GM21825 (cell line): Measurements from ENCODE around the gene ABCA13.
"Not testable (repeated sequence)": the region's sequence is repeated elsewhere in the genome, so short reads cannot be mapped to it uniquely, and the experiment has no call there.

Experiments
- ATAC-seq: cut with Tn5 transposase; IDR thresholded peaks from one replicate; pipeline ENCODE4 v1.9.1; 2021; ENCODE audit warnings: mild to moderate bottlenecking, moderate library complexity; ENCODE audit not compliant: unreplicated experiment

Gene ABCA13

DNA sequence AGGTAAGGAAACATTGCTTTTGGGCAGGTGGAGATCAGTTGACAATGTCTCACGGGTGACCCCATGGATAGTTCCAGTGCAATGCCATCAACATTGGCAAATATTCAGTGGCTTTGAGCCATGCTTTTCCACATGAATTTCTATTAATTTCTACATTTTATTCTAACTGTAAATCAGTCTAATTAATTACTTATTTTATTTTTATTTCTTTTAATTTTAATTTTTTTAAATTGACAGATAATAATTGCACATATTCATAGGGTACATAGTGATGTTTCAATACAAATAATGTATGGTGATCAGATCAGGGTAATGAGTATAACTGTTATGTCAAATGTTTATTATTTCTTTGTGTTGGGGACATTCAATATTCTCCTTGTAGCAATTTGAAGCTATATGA is 3.8 kb downstream of the ABCA13 start:
- ATAC-seq: no peak

DNA sequence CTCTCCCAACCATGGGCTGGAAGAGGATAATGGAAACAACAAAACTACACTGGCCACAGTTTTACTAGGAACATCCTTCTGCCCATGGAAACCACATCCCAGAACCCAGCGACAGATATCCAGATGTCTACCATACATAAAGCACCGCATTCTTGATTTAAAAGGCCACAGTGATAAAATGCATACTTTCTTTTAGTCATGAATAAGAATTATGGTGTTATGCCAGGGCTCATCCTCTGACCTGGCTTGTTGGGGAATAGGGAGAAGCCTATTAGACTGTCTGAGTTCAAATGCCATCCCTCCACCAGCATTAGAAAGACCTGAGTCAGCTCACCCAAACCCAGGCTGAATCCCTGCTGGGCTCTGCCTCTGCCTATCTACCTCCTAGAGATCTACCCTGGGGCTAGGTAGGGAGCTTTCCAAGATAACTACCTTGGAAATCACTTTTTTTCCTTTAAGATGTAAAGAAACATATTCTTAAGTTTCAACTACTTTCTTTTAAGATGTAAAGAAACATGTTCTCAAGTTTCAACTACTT is 5.2 kb downstream of the ABCA13 start:
- ATAC-seq: no peak

DNA sequence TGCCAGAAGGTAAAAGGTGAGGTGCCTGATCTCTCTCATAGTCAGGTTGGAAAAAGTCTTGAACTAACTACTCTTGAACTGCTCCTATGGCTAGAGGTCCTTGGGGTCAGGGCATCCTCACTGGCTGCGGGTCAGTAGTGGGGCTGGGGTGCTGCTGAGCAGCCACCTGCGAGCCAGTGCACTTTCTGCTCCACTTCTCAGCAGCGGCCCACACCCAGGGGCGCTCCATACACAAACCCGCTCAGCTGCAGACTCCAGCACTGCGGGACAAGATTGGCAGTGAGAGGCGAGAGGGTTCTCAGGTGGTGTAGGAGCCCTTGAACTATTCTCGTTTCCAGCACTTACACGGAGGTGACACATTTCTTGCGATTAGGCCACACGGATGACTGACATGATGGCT is 6.0 kb downstream of the ABCA13 start:
- no peak for ATAC-seq

DNA sequence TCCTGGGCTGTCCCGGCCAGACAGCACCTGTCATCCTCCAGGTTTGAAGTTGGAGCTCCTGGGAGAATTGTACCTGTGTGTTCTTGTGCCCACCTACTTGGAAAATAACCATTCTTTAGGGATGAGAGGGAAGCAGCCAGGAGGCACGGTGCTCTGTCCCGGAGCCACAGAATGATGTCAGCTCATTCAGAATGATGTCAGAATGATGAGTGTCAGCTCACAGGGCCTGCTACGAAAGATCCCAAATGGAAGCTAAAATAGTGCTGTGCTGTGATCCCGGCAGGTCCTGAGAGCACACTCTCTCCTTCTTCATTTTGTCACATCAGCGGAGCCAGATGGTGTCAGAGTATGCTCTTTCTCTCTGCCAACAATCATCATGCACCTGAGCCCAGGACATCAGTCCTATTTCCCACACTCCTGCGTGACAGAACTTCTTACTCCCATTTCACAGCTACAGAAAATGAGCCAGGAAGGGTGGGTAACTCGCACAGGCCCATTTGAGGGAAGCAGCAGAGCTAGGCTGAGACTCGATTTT is 8.3 kb downstream of the ABCA13 start:
- no peak for ATAC-seq

DNA sequence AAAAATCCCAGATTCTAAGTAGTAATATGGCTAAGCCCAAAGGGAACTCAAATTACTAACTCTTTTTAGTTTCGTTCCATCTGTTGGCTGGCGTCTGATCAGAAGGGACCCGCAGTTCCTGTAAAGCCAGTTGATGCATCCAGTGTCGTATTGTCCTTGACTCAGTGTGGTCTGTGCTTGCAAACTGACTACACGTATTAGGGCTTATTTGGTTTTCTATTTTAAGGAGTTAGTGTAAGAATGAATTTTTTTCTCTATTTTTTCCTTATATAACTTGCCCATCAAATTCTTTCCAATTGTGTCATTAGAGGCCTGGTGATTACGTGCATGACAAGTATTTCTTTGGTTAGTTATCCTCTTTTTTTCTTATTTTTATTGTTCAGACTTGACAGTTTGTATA is 9.7 kb downstream of the ABCA13 start:
- no peak for ATAC-seq

DNA sequence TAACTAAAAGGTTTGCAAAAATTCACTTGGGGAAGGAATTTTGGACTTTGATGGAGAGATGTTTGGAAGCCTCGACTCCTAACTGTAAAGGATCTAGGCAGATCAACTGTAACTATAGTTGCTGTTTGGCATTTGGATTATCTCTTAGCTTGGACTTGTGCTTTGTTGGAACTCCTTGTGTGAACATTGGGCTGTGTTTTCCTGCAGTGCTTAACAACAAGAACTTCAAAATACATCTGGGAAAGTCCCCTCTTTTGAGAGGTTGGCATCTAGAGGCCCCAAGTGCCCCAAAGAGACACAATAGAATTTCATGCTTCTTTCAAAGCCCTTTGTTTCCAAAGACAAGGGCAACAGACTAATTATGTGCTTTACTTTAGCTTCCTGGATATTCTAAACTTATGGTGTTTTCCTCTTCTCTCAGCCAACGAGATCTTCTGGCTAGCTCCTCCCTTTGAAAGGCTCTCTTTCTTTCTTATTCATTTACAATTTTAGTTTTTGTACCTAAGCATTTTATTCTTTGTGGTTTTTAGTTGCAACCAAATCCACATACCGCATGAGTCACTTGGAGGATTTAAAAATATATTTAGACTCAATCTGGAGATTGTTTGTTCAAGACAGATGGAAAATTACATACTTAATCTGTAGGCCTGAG is 11.6 kb downstream of the ABCA13 start:
- ATAC-seq: no peak

DNA sequence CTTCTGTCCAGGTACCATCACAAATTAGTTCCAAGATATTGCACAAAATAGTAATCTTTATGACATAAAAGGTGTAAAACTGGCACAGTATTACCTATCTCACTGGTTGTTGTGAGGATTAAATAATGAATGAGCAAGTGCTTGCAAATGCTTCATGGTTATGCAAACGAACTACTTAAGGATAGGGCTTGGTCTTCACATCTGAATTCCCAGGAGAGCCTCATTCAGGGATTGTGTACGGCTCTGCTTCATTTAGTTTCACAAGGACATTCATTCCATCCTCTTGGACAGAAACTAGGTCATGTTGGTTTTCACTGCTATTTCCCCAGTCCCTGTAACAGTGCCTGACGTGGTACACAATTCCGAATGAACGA is 12.1 kb downstream of the ABCA13 start:
- no peak for ATAC-seq

DNA sequence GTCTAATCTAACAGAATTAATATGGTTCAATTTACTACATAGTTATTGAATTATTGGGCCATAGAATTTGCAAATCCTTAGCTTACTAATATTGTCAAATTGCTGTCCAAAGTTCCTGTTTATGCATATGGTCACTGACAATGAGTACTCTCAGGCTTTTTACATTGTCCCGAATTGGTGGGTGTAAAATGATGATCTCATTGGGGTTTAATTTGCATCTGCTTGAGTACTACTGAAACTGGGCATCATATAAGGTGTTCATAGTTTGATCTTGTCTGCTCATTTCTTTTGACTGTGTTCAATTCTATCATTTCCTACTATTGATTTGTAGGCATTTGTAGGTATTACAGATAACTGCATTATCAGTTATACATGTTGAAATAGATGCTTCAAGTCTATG is 12.7 kb downstream of the ABCA13 start:
- ATAC-seq: no peak

DNA sequence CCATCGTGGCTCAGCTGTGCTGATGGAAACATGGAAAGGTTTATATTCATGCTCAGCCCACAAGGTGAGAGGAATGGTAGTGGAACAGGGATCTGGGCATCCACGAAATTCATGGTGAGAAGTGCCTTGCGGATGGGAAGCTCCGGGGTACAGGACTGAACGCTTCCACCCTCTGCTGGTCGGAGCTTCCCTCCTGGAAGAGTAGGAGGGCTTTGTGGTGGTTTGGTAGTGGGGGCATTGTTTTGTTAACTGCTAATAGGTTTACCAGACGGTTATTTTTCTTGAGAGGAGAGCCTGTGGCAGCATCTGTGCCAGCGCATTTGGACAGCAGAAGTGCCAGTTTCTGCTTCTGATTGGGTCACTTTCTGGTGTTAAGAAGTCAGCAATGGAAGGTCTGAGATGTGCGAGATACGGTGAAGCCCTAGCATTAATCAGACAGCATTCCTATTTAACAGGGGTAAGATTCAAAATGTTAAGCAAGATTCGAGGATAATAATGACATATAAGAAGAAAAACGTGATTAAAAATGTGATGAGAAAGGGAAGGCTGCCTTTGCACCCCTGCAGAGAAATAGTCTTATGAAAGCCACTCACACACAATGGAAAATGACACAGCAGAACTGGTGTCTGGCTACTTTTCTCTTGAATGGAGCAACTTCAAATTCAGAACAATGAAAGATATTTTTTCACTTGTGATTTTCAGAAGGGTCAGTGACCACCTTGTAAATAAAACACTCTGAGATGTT is 17.7 kb downstream of the ABCA13 start:
- ATAC-seq: no peak

DNA sequence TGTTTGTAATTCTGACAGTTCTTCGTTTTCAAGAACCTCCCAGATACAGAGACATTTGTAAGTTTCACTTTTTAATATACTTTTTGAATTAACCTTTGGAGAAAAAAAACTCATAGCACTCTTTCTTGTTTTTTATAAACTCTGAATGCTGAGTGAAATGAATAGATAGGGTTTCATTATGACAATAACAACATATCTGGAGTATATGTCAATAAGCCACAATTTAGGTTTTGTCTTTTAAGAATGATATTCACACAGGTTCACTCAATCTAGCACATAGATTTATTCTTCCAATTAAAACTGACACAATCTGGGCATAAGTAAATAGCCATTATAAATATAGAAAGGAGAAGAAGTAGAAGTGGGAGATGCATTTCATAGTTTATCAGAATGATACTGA is 21.7 kb downstream of the ABCA13 start:
- ATAC-seq: no peak

DNA sequence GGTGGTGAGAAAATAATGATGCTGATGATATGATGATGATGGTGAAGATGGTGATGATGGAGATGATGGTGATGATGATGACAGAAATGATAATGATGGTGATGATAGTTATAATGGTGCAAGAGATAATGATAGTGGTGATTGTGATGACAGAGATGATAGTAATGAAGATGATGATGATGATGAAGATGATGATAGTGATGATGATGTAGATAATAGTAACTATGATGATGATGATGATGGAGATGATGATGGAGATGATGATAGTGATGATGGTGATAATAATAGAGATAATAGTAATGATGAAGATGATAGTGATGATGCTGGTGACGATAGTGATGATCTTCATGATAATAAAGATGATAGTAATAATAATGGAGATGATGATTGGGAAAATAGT is 22.2 kb downstream of the ABCA13 start:
- no peak for ATAC-seq

DNA sequence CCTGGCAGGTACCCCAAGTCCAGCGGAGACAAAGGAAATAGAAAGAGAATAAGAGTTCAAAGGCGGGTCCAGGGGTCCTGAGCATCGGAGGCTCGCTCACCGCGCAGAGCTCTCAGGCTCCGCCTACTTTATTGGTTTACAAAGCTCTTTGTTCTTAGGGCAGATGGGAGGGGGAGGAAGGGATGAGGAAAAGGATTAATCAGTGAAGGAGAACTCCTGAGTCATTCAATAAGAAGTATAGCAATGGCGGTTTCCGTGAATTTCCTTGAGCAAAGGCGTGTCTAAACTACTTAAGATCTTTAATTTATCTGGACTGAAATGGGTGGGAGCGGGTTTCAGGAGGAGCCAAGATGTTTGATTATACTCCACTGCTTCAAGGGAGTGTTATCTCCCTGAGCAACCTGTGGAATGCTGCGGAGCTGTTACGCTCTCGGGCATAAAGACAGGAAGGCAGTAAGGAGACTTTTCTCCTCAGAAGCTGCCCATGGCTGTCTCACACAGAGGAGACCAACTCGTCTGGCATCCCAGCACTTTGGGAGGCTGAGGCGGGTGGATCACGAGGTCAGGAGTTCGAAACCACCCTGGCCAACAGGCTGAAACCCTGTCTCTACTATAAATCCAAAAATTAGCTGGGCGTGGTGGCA is 29.8 kb downstream of the ABCA13 start:
- ATAC-seq: not testable (repeated sequence)

DNA sequence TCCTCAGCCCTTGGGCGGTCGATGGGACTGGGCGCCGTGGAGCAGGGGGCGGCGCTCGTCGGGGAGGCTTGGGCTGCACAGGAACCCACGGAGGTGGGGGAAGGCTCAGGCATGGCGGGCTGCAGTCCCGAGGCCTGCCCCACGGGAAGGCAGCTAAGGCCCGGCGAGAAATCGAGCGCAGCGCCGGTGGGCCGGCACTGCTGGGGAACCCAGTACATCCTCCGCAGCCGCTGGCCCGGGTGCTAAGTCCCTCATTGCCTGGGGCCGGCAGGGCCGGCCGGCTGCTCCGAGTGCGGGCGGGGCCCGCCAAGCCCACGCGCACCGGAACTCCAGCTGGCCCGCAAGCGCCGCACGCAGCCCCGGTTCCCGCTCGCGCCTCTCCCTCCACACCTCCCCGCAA is 31.7 kb downstream of the ABCA13 start:
- ATAC-seq: not testable (repeated sequence)

DNA sequence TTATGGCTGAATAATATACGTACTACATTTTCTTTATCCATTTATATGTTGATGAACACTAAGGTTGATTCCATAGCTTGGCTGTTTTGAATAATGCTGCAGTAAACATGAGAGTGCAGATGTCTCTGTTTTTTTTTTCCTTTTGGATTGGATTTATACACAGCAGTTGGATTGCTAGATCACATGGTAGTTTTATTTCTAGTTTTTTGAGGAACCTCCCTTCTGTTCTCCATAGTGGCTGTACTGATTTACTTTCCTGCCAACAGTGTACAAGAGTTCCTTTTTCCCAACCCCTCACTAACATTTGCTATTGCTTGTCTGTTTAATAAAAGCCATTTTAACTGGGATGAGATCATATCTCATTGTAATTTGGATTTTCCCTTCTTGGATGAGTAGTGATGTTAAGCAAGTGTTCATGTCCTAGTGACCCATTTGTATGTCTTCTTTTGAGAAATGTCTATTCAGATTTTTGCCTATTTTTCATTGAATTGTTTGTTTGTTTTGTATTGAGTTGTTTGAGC is 36.0 kb downstream of the ABCA13 start:
- ATAC-seq: no peak

DNA sequence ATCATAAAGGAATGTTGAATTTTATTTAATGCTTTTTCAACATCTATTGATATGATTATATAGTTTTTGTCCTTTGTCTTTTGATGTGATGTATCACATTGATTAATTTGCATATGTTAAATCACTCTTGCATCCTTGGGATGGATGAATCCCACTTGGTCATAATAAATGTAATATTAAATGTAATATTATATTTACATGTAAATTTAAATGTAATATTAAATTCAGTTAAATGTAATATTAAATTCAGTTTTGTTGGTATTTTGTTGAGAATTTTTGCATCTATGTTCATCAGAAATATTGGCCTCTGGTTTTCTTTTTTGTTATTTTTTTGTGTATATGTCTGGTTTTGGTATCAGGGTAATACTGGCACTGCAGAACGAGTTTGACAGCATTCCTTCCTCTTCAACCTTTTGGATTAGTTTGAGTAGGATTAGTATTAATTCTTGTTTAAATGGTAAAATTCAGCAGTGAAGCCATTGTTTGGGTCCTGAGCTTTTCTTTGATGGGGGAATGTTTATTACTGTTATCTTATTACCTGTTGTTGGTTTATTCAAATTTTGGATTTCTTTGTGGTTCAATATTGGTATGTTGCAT is 37.8 kb downstream of the ABCA13 start:
- ATAC-seq: no peak

DNA sequence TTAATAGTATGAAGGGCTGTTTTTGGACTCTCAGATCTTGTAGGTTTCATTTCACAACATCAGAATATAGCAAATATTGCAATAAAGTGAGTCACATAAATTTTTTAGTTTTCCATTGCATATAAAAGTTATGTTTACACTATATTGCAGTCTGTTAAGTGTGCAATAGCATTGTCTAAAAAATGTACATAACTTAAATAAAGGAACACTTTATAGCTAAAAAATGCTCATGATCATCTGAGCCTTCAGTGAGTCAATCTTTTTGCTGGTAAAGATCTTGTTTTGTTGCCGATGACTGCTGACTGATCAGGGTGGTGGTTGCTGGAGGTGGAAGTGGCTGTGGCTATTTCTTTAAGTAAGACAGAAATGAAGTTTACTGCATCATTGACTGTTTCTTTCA is 42.0 kb downstream of the ABCA13 start:
- ATAC-seq: no peak

DNA sequence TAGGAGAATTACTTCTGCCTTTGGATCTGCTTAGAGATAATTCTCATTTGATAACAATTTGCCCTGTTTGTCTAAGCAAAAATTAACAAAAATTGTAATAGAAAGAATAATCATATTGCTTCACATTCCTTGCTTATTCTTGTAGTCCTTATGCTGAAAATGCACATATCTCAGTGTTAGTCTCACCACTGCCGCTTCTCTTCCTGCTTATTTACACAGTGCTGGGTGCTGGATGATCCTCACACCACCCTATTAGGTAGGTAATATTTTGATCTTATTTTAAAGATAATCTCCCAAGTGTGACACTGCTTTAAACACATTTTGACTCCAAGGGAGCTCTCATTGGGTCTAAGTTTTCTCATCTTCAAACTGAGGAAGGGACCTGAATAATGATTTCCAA is 46.0 kb downstream of the ABCA13 start:
- ATAC-seq: no peak

DNA sequence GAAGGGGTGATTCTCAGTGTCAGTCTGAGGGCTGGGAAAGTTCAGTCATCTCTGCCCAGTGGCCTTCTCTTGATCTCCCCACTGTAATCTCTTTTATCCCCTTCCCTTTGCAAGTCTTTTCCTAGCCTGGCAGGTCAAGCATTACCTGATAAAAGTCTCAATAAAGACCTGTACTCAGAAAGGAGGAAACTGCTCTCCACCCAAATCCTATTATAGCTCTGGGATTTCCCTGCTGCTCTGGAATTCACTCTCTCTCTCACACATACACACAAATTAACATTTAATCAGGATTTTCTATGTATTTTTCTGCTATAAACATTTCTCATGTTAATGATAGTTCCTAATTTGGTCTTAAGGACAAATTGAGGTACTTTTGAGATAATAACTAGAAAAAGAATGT is 46.5 kb downstream of the ABCA13 start:
- ATAC-seq: no peak

DNA sequence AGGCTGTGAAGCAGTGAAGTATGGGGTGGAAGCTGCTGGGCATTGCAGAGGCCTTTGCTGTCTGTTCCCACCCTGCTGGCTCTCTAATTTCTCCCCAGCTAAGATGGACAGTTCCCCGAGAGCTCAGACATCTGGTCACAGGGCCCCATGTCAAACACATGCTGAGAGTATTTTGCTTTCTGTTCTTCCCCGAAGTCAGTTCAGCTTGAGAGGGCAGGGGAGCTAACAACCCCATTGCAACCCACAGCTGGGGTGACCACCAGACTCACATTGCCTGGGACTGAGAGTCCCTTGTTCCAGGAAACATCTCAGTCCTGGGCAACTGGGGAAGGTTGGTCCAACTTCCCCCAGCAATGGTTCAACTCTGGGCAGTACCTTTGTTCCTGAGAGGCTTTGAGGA is 52.8 kb downstream of the ABCA13 start:
- ATAC-seq: no peak

DNA sequence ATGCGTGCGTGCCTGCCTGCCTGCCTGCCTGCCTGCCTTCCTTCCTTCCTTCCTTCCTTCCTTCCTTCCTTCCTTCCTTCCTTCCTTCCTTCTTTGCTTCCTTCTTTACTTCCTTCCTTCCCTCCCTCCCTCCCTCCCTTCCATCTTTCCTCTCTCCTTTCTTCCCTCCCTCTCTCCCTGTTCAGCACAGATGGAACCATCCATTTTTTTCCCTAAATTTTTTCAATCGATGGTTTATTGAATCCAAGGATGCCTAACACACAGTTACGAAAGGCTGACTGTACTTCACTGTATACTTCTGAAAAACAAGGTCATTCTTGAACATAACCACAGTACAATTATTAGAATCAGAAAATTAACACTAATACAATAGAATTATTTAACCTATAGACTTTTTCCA is 53.8 kb downstream of the ABCA13 start:
- ATAC-seq: no peak

DNA sequence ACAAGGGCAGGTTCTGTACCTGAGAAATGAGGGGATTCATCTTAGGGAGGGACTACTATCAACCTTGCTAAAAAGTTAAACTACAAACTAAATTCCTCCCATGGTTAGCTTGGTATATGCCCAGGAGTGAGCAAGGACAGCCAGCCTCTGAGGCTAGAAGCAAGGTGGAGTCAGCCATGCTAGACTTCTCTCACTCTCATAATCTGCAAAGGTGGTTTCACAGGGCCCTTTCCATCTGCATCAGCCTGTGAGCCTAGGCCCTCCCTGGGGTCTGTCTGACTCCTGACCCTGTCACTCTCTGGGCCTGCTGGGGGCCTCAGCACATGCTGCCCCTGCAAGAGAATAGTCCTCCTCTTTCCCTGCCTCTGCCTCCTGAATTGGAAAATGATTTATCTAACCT is 66.1 kb downstream of the ABCA13 start:
- no peak for ATAC-seq
